ENCODE measurements around the gene SUFU.
A peak's percentile ranks its signal among the peaks of the same experiment; 100 is the strongest.

Gene SUFU

GRCh38 chr10:102628451-102628911 lies 124.7 kb downstream of the SUFU start:
- Histone ChIP-seq H3K9me3 (no peaks in the 10 kb centered on the region), H3K36me3 (no peaks in the 10 kb centered on the region), H3K4me1 (peaks cover 74% of the 10 kb centered on the region), H3K27me3 (no peaks in the 10 kb centered on the region), H3K4me3 (ENCODE audit: low read depth, low read length) (no peak overlapping the region)
- TF ChIP-seq CTCF (IDR thresholded peaks at IDR 0.05; ENCODE audit: low read depth, low read length): peak; percentile 48
- DNase-seq: peak; percentile 87

- H3K9me3 ChIP-seq: no peaks in the 10 kb centered on the region
- no peaks in the 10 kb centered on the region for H3K27me3 ChIP-seq
- H3K36me3 ChIP-seq: no peaks in the 10 kb centered on the region
- no peak for TF ChIP-seq CTCF (IDR thresholded peaks at IDR 0.05; ENCODE audit: low read depth, low read length)
- peak; percentile 85 for DNase-seq
- H3K4me1 ChIP-seq: peaks cover 63% of the 10 kb centered on the region
- no peak overlapping the region for H3K4me3 ChIP-seq (ENCODE audit: low read depth, low read length)
Observed at GRCh38 chr10:102629661-102630614, 126.2 kb downstream of the SUFU start.

GRCh38 chr10:102630663-102631062 lies 126.9 kb downstream of the SUFU start:
- Histone ChIP-seq H3K4me3 (ENCODE audit: low read depth, low read length) (no peak overlapping the region), H3K9me3 (no peaks in the 10 kb centered on the region), H3K4me1 (peaks cover 56% of the 10 kb centered on the region), H3K27me3 (no peaks in the 10 kb centered on the region), H3K36me3 (no peaks in the 10 kb centered on the region)
- no peak for TF ChIP-seq CTCF (IDR thresholded peaks at IDR 0.05; ENCODE audit: low read depth, low read length)
- DNase-seq: no peak

- Histone ChIP-seq H3K4me1 (peaks cover 45% of the 10 kb centered on the region), H3K4me3 (ENCODE audit: low read depth, low read length) (no peak overlapping the region)
Observed at GRCh38 chr10:102631525-102632393, 128.0 kb downstream of the SUFU start.

GRCh38 chr10:102632394-102633111 lies 128.8 kb downstream of the SUFU start:
- no peaks in the 10 kb centered on the region for H3K36me3 ChIP-seq
- no peak for DNase-seq

More at GRCh38 chr10:102631525-102632393, 128.0 kb downstream of the SUFU start:
- no peak for TF ChIP-seq CTCF (IDR thresholded peaks at IDR 0.05; ENCODE audit: low read depth, low read length)
- H3K27me3 ChIP-seq: no peaks in the 10 kb centered on the region
- DNase-seq: no peak
- H3K36me3 ChIP-seq: no peaks in the 10 kb centered on the region
- H3K9me3 ChIP-seq: no peaks in the 10 kb centered on the region

More at GRCh38 chr10:102632394-102633111, 128.8 kb downstream of the SUFU start:
- peaks cover 37% of the 10 kb centered on the region for H3K4me1 ChIP-seq
- H3K9me3 ChIP-seq: no peaks in the 10 kb centered on the region
- no peak for TF ChIP-seq CTCF (IDR thresholded peaks at IDR 0.05; ENCODE audit: low read depth, low read length)
- no peaks in the 10 kb centered on the region for H3K27me3 ChIP-seq
- no peak overlapping the region for H3K4me3 ChIP-seq (ENCODE audit: low read depth, low read length)

Measured in BE2C (cell line).